CD14-positive monocyte (primary cell): Measurements from ENCODE around the gene OFD1. TPM values are rescaled to one million over a fixed set of nuclear protein-coding genes. Genes with fewer than 3 reads are reported as not detected.

ENCODE experiments used
- DNase-seq, 3 donors: peaks; one replicate each; pipeline ENCODE4 v3.0.0-alpha.2; 2011 to 2022
- H2AFZ ChIP-seq: 2 replicates; pipeline ENCODE4 v1.6.0; 2012; ENCODE audit warnings: mild to moderate bottlenecking, low read depth, low read length, inconsistent platforms; ENCODE audit not compliant: insufficient read depth, poor library complexity, severe bottlenecking
- H3K27ac ChIP-seq, 2 donors: 1 replicate in 1 of 2; 2 replicates in 1 of 2; pipeline ENCODE4 v1.5.1; 2012 to 2013; ENCODE audit warnings: low read length in 2 of 2, control low read depth in 1 of 2, inconsistent platforms in 1 of 2, low read depth in 1 of 2, mild to moderate bottlenecking in 1 of 2
- H3K27me3 ChIP-seq, 2 donors: one replicate each; pipeline versions ENCODE4 v1.6.0 to v1.6.1; 2011 to 2013; ENCODE audit warnings: low read length in 2 of 2; ENCODE audit not compliant: control insufficient read depth in 2 of 2, insufficient read depth in 2 of 2
- H3K36me3 ChIP-seq, 2 donors: replicated peaks in 1 of 2; 1 replicate in 1 of 2; 2 replicates in 1 of 2; pipeline versions ENCODE4 v1.5.1 to v1.6.1; 2012 to 2013; ENCODE audit warnings: low read length in 2 of 2, control low read depth in 1 of 2, inconsistent platforms in 1 of 2, mild to moderate bottlenecking in 1 of 2; ENCODE audit not compliant: insufficient read depth in 2 of 2, control insufficient read depth in 1 of 2
- H3K4me1 ChIP-seq, 2 donors: 1 replicate in 1 of 2; 2 replicates in 1 of 2; pipeline versions ENCODE4 v1.5.1 to v1.6.1; 2012 to 2013; ENCODE audit warnings: low read length in 2 of 2, control low read depth in 1 of 2, inconsistent platforms in 1 of 2, mild to moderate bottlenecking in 1 of 2, moderate library complexity in 1 of 2; ENCODE audit not compliant: insufficient read depth in 2 of 2, control insufficient read depth in 1 of 2
- H3K4me2 ChIP-seq: replicated peaks from 2 replicates; pipeline ENCODE3; 2012; ENCODE audit warnings: low read length, moderate library complexity, mild to moderate bottlenecking; ENCODE audit not compliant: poor library complexity, severe bottlenecking; ENCODE audit errors: extremely low read depth
- H3K4me3 ChIP-seq, 3 experiments: fragments of 200-600 bp in 1 of 3; sonication (generic) in 1 of 3; replicated peaks in 1 of 3; 1 replicate in 2 of 3; 2 replicates in 1 of 3; pipeline ENCODE4 v1.5.1; 2011 to 2013; ENCODE audit warnings: low read length in 3 of 3, mild to moderate bottlenecking in 3 of 3, control low read depth in 2 of 3, low read depth in 2 of 3, inconsistent platforms in 1 of 3, moderate library complexity in 1 of 3
- H3K79me2 ChIP-seq: 2 replicates; pipeline ENCODE4 v1.6.0; 2012; ENCODE audit warnings: mild to moderate bottlenecking, control low read depth, inconsistent platforms, low read length, moderate library complexity; ENCODE audit not compliant: insufficient read depth
- H3K9ac ChIP-seq: 2 replicates; pipeline ENCODE4 v1.6.0; 2017; ENCODE audit warnings: low read length, mild to moderate bottlenecking; ENCODE audit not compliant: insufficient read depth, poor library complexity, severe bottlenecking
- H3K9me3 ChIP-seq, 2 donors: replicated peaks in 1 of 2; 1 replicate in 1 of 2; 2 replicates in 1 of 2; pipeline versions ENCODE4 v1.5.1 to v1.6.1; 2012 to 2013; ENCODE audit warnings: low read length in 2 of 2, control low read depth in 1 of 2; ENCODE audit not compliant: control insufficient read depth in 1 of 2, insufficient read depth in 1 of 2
- H4K20me1 ChIP-seq: 2 replicates; pipeline ENCODE4 v1.6.0; 2012; ENCODE audit warnings: mild to moderate bottlenecking, low read length, control low read depth, moderate library complexity; ENCODE audit not compliant: insufficient read depth
- H3K27ac Mint-ChIP-seq, 7 donors: one replicate each; pipeline ENCODE4 v1.8.0; 2020; ENCODE audit warnings: mild to moderate bottlenecking in 7 of 7, mixed read lengths in 7 of 7, moderate library complexity in 6 of 7, inconsistent platforms in 2 of 7
- H3K27me3 Mint-ChIP-seq, 3 donors: one replicate each; pipeline ENCODE4 v1.8.0; 2021 to 2022; ENCODE audit warnings: low read depth in 3 of 3, mild to moderate bottlenecking in 3 of 3, mixed read lengths in 3 of 3, moderate library complexity in 3 of 3, inconsistent platforms in 1 of 3
- H3K36me3 Mint-ChIP-seq, 2 donors: one replicate each; pipeline ENCODE4 v1.8.0; 2020; ENCODE audit warnings: mixed read lengths in 2 of 2, inconsistent platforms in 1 of 2, mild to moderate bottlenecking in 1 of 2
- H3K4me1 Mint-ChIP-seq: one replicate; pipeline ENCODE4 v1.8.0; 2020; ENCODE audit warnings: mild to moderate bottlenecking, mixed read lengths
- H3K4me3 Mint-ChIP-seq, 2 donors: one replicate each; pipeline ENCODE4 v1.8.0; 2020; ENCODE audit warnings: mild to moderate bottlenecking in 2 of 2, mixed read lengths in 2 of 2, moderate library complexity in 1 of 2
- H3K9me3 Mint-ChIP-seq, 7 donors: one replicate each; pipeline ENCODE4 v1.8.0; 2020 to 2022; ENCODE audit warnings: mixed read lengths in 7 of 7, mild to moderate bottlenecking in 6 of 7, moderate library complexity in 6 of 7, inconsistent platforms in 2 of 7
- WGBS: methylation state at CpG from one replicate; pipeline ENCODE4 v1.1.5; 2013; ENCODE audit warnings: missing lambda C conversion rate; ENCODE audit not compliant: insufficient coverage; 5-methylcytosine and 5-hydroxymethylcytosine counted together
- intact Hi-C, 2 donors: fragments of 100-400 bp; cut with micrococcal nuclease; formaldehyde crosslinking; loops; one replicate each; pipeline versions ENCODE4 v1.15.0 to v1.15.1; 2023
- polyA plus RNA-seq, 3 donors: library from polyadenylated mRNA; depleted of rRNA in 1 of 3; unstranded in 2 of 3; stranded (reverse) in 1 of 3; fragments of 300-500 nt in 2 of 3; fragments of >200 nt in 1 of 3; fragmentation: Illumina TruSeq in 2 of 3; gene quantifications; 1 replicate in 2 of 3; 2 replicates in 1 of 3; pipeline ENCODE4 v1.2.3, GENCODE V29; 2012 to 2021
- TF ChIP-seq, protein P1 (sequence below): fragments of 200-600 bp; IDR thresholded peaks from one replicate; pipeline ENCODE4 v1.8.0; 2022; ENCODE audit warnings: antibody characterized with exemption, mild to moderate bottlenecking

OFD1 gene
- polyA plus RNA-seq, 3 donors: 2.4 to 10.2 (median 2.9) TPM

DNA sequence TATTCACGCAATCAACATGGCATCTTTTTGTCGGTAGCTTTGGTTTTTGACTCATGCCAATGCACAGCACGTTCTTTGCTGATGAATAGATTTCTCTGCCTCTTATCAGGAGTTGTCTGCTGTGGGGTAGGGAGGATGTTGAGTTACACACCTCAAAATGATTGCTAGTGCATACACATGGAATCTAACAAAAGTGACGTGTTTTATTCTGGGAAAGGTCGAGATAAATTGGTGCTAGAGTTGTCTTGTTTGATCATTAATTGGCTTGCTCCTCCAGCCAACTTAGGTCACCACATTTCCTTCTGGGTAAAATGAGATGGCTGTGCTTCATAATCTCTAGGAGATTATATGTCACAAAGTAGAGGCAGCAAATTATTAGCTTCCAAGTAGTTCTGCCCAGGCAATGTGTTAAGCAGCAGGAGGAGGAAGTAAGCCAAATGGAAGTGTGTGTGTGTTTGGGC lies 41.7 kb upstream of the OFD1 start:
- Histone ChIP-seq H3K9ac (no peak overlapping the region), H3K4me3 (no peak overlapping the region), H3K9me3 (no peaks in the 10 kb centered on the region), H3K4me2 (peak overlapping the region; percentile 13), H4K20me1 (peaks cover 56% of the 10 kb centered on the region), H3K36me3 (no peaks in the 10 kb centered on the region), H3K27ac (peak overlapping the region in 1 of 2 donors; percentile 44), H3K4me1 (peaks cover 69 to 72% of the 10 kb centered on the region in 2 donors), H3K79me2 (peaks cover 97% of the 10 kb centered on the region), H2AFZ (no peak overlapping the region), H3K27me3 (peaks cover 0 to 12% of the 10 kb centered on the region in 2 donors)
- Mint-ChIP-seq H3K4me3 (peak overlapping the region in 1 of 2 donors; percentile 27), H3K9me3 (peaks cover 0 to 6% (median 0%) of the 10 kb centered on the region in 7 donors), H3K4me1 (peaks cover 63% of the 10 kb centered on the region), H3K27ac (peak overlapping the region in 5 of 7 donors; percentile 8 to 81 (median 62)), H3K27me3 (peaks cover 0 to 34% (median 0%) of the 10 kb centered on the region in 3 donors), H3K36me3 (peaks cover 0 to 3% of the 10 kb centered on the region in 2 donors)
- WGBS: no CpG with 5 or more reads among the region's 5 CpGs
- TF ChIP-seq, protein P1, sequence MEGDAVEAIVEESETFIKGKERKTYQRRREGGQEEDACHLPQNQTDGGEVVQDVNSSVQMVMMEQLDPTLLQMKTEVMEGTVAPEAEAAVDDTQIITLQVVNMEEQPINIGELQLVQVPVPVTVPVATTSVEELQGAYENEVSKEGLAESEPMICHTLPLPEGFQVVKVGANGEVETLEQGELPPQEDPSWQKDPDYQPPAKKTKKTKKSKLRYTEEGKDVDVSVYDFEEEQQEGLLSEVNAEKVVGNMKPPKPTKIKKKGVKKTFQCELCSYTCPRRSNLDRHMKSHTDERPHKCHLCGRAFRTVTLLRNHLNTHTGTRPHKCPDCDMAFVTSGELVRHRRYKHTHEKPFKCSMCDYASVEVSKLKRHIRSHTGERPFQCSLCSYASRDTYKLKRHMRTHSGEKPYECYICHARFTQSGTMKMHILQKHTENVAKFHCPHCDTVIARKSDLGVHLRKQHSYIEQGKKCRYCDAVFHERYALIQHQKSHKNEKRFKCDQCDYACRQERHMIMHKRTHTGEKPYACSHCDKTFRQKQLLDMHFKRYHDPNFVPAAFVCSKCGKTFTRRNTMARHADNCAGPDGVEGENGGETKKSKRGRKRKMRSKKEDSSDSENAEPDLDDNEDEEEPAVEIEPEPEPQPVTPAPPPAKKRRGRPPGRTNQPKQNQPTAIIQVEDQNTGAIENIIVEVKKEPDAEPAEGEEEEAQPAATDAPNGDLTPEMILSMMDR: no peak
- intact Hi-C loops: loop anchor here (5.0 to 10.0 kb wide), 2 partner anchors 40 to 1182 kb away; partner anchors contain the start of genes FANCB (in 1 of the 2), MOSPD2 (in 1 of the 2) and TCEANC (in 1 of the 2)
- DNase-seq: peak in 1 of 3 donors; percentile 15

DNA sequence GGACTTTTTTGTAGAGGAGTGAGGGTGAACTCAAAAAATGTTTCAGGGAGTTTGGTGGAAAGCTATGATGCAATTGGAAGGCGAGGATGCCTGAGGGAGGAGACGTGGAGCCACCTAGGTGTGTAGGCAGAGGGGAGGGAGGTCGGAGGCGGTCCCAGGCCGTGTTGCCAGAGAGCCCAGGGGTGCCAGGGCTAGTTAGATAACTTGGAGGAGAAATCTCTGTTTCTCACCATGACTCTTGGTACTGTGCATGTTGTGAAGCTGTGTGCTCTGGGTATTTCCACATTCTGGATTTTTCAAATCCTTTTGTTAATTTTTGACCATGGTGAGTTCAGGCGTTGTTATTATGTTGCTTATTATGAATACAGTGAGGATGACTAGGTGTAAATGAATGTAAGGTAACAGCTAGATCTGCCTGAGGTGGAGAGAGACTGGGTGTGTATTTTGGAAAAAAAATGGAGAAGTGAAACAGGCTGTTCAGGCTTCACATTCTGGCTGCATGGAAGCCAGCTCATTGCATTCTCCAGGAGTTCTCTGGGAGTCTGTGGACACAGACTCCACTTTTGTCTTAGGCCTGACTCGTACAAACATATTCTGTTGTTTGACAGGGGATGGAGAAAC lies 41.1 kb upstream of the OFD1 start:
- peaks cover 99% of the 10 kb centered on the region for H3K79me2 ChIP-seq
- peaks cover 0 to 3% of the 10 kb centered on the region in 2 donors for H3K36me3 Mint-ChIP-seq
- peaks cover 64% of the 10 kb centered on the region for H3K4me1 Mint-ChIP-seq
- peaks cover 0 to 6% (median 0%) of the 10 kb centered on the region in 7 donors for H3K9me3 Mint-ChIP-seq
- H3K27me3 Mint-ChIP-seq: peaks cover 0 to 32% (median 0%) of the 10 kb centered on the region in 3 donors
- intact Hi-C loops: loop anchor here (5.0 to 10.0 kb wide), 2 partner anchors 41 to 1181 kb away; partner anchors contain the start of genes FANCB (in 1 of the 2), MOSPD2 (in 1 of the 2) and TCEANC (in 1 of the 2)
- H3K9ac ChIP-seq: no peak overlapping the region
- TF ChIP-seq, protein P1: no peak
- peaks cover 76% of the 10 kb centered on the region in 2 donors for H3K4me1 ChIP-seq
- no peaks in the 10 kb centered on the region for H3K9me3 ChIP-seq
- peak overlapping the region; percentile 8 to 81 (median 64) for H3K27ac Mint-ChIP-seq
- H3K36me3 ChIP-seq: no peaks in the 10 kb centered on the region
- H3K4me2 ChIP-seq: peak overlapping the region; percentile 20
- H2AFZ ChIP-seq: no peak overlapping the region
- H4K20me1 ChIP-seq: peaks cover 63% of the 10 kb centered on the region
- peaks cover 0 to 8% of the 10 kb centered on the region in 2 donors for H3K27me3 ChIP-seq
- peak overlapping the region; percentile 44 to 46 for H3K27ac ChIP-seq
- WGBS: 17% methylated on average over 1 of the region's 7 CpGs
- peak overlapping the region in 1 of 2 donors; percentile 54 for H3K4me3 Mint-ChIP-seq
- H3K4me3 ChIP-seq: no peak overlapping the region
- peak in 2 of 3 donors; percentile 51 to 58 for DNase-seq
